HepG2 (cell line): ENCODE measurements around the gene CDH2.

Experiments used
- ETV6 ChIP-seq: sonication (generic); formaldehyde crosslinking; conservative IDR thresholded peaks from 2 replicates; pipeline ENCODE4 v1.4.0; 2020; ENCODE audit warnings: missing genetic modification reagents
- GTF2F1 ChIP-seq: fragments of 150-350 bp; IDR thresholded peaks from 2 replicates; pipeline ENCODE4 v1.6.1; 2014; ENCODE audit warnings: low read length
- HDAC6 ChIP-seq: fragments of 200-600 bp; sonication (generic); IDR thresholded peaks from 2 replicates; pipeline ENCODE4 v1.7.0; 2017; ENCODE audit warnings: mild to moderate bottlenecking, antibody characterized with exemption, low read length, low read depth
- IRF1 ChIP-seq: sonication (generic); formaldehyde crosslinking; IDR thresholded peaks from 2 replicates; pipeline ENCODE4 v1.4.0; 2020; ENCODE audit warnings: low read depth, mild to moderate bottlenecking, missing genetic modification reagents
- MYNN ChIP-seq: sonication (generic); formaldehyde crosslinking; IDR thresholded peaks from 2 replicates; pipeline ENCODE4 v1.4.0; 2020; ENCODE audit warnings: mild to moderate bottlenecking, low read depth, missing genetic modification reagents
- MZF1 ChIP-seq: sonication (generic); formaldehyde crosslinking; IDR thresholded peaks from 2 replicates; pipeline ENCODE4 v1.8.1; 2023; ENCODE audit warnings: mild to moderate bottlenecking, missing genetic modification reagents, borderline replicate concordance
- POLR2A ChIP-seq, 2 experiments: IDR thresholded peaks; 2 replicates each; pipeline ENCODE4 v1.6.1; 2011; ENCODE audit warnings: low read depth in 2 of 2, low read length in 2 of 2, mild to moderate bottlenecking in 1 of 2, moderate library complexity in 1 of 2; ENCODE audit not compliant: insufficient read depth in 1 of 2
- RAD21 ChIP-seq: fragments of 450-650 bp; formaldehyde crosslinking; IDR thresholded peaks from 2 replicates; pipeline ENCODE4 v1.5.0; 2020; ENCODE audit warnings: mild to moderate bottlenecking

- TF ChIP-seq GTF2F1 (no peak), POLR2A (IDR thresholded peaks at IDR 0.05; ENCODE audit: insufficient read depth in 1 of 2, low read depth in 2 of 2, low read length in 2 of 2) (no peak), MZF1 (CRISPR knock-in tag) (no peak), MYNN (CRISPR knock-in tag) (no peak), IRF1 (CRISPR knock-in tag) (no peak), RAD21 (no peak), ETV6 (CRISPR knock-in tag) (no peak), HDAC6 (no peak)
Measured at GRCh38 chr18:28110924-28111323, 66.0 kb downstream of the CDH2 start.
